C4-2B (cell line): ENCODE measurements around the gene GAB1.

ENCODE experiments used
- ZFX ChIP-seq: fragments of 450-650 bp; IDR thresholded peaks from 2 replicates; pipeline ENCODE4 v1.6.1; 2017
- TF ChIP-seq, protein P1 (sequence below): fragments of 450-650 bp; conservative IDR thresholded peaks from 2 replicates; pipeline ENCODE4 v1.5.1; 2017; ENCODE audit warnings: mild to moderate bottlenecking

DNA sequence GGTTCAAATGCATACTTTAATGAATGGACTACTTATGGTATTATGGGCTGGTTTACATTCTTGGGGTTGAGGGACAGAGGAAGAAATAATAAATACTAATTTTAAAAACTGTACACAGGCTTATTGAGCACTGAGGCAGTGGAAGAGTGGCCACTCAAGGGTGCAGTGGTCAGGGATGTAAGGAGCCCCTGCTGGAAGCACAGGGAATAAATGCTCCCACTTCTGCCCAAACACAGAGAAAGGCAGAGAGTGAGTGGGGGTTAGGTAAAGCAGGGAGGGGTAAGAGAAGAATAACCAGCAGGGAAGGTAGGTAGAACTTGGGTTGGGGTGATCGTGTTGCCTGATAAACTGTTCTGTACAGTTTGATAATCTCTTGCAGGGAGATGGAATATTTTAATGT lies 60.0 kb downstream of the GAB1 start:
- TF ChIP-seq, protein P1, sequence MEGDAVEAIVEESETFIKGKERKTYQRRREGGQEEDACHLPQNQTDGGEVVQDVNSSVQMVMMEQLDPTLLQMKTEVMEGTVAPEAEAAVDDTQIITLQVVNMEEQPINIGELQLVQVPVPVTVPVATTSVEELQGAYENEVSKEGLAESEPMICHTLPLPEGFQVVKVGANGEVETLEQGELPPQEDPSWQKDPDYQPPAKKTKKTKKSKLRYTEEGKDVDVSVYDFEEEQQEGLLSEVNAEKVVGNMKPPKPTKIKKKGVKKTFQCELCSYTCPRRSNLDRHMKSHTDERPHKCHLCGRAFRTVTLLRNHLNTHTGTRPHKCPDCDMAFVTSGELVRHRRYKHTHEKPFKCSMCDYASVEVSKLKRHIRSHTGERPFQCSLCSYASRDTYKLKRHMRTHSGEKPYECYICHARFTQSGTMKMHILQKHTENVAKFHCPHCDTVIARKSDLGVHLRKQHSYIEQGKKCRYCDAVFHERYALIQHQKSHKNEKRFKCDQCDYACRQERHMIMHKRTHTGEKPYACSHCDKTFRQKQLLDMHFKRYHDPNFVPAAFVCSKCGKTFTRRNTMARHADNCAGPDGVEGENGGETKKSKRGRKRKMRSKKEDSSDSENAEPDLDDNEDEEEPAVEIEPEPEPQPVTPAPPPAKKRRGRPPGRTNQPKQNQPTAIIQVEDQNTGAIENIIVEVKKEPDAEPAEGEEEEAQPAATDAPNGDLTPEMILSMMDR: peak; percentile 14
- TF ChIP-seq ZFX: no peak
